ENCODE data around the gene DIS3L2. TPM values are rescaled to one million over a fixed set of nuclear protein-coding genes. Genes with fewer than 3 reads are reported as not detected.

DIS3L2 gene
- total and polyA plus RNA-seq, 2 of the 8 experiments (the other 6 are each of a cell fraction or from before 2014, with no cell fraction given) = 11.5 to 21.6 TPM

GRCh38 chr2:232342635-232343565, 381.4 kb downstream of the DIS3L2 start (continued):
- TF ChIP-seq RNF2 (IDR thresholded peaks at IDR 0.05; ENCODE audit: borderline replicate concordance, low read depth, low read length, missing control alignments, poor library complexity, severe bottlenecking) (no peak), EGR1 (IDR thresholded peaks at IDR 0.05; ENCODE audit: borderline replicate concordance, low read depth, low read length) (no peak), E2F6 (IDR thresholded peaks at IDR 0.05) (no peak)

Measured in H1 (cell line).